Kidney (tissue), 14 donors: Measurements from ENCODE around the gene IHH. TPM values are rescaled to one million over a fixed set of nuclear protein-coding genes. Genes with fewer than 3 reads are reported as not detected.

Experiments
- DNase-seq, 5 donors: peaks; one replicate each; pipeline ENCODE4 v3.0.0-alpha.2; 2013 to 2020
- FAIRE-seq: peaks from 2 replicates; lab custom pipeline; 2012; peaks lifted over from hg19 to GRCh38; lab: Jason Lieb, UNC
- H3K27ac ChIP-seq, 2 donors: one replicate each; pipeline ENCODE4 v1.7.0; 2013; ENCODE audit warnings: low read depth in 2 of 2, low read length in 2 of 2, inconsistent platforms in 1 of 2
- H3K27me3 ChIP-seq: one replicate; pipeline ENCODE4 v1.7.1; 2013; ENCODE audit warnings: low read length, inconsistent platforms; ENCODE audit not compliant: control insufficient read depth, insufficient read depth
- H3K36me3 ChIP-seq, 3 donors: one replicate each; pipeline versions ENCODE4 v1.7.0 to v1.7.1; 2013; ENCODE audit warnings: low read length in 3 of 3, control low read depth in 1 of 3, inconsistent platforms in 1 of 3; ENCODE audit not compliant: insufficient read depth in 3 of 3, control insufficient read depth in 2 of 3
- H3K4me1 ChIP-seq, 3 donors: one replicate each; pipeline versions ENCODE4 v1.7.0 to v1.7.1; 2013; ENCODE audit warnings: low read length in 3 of 3, inconsistent platforms in 1 of 3, low read depth in 1 of 3; ENCODE audit not compliant: control insufficient read depth in 2 of 3, insufficient read depth in 2 of 3
- H3K4me3 ChIP-seq, 3 donors: one replicate each; pipeline versions ENCODE4 v1.7.0 to v1.8.1; 2013; ENCODE audit warnings: low read length in 3 of 3, control low read depth in 1 of 3, inconsistent platforms in 1 of 3
- H3K9ac ChIP-seq, 3 donors: one replicate each; pipeline versions ENCODE4 v1.7.0 to v1.7.1; 2013; ENCODE audit warnings: low read length in 3 of 3, control low read depth in 1 of 3, inconsistent platforms in 1 of 3
- H3K9me3 ChIP-seq, 3 donors: one replicate each; pipeline versions ENCODE4 v1.7.0 to v1.7.1; 2013; ENCODE audit warnings: low read length in 3 of 3, control low read depth in 1 of 3, inconsistent platforms in 1 of 3; ENCODE audit not compliant: control insufficient read depth in 2 of 3, insufficient read depth in 1 of 3
- CTCF ChIP-seq: IDR thresholded peaks from 3 replicates; pipeline ENCODE4 v1.5.1; 2012; ENCODE audit warnings: mild to moderate bottlenecking, moderate library complexity, borderline replicate concordance; ENCODE audit not compliant: insufficient read depth; ENCODE audit errors: extremely low read depth
- intact Hi-C: fragments of 100-400 bp; cut with DNase I; formaldehyde crosslinking; loops from one replicate; pipeline ENCODE4 v1.11.1; 2022
- polyA plus RNA-seq: library from polyadenylated mRNA; stranded (reverse); fragments of 350-450 nt; fragmentation: Illumina TruSeq; extraction: RNeasy Lipid Tissue Mini Kit (QIAGEN cat#74804); gene quantifications from one replicate; pipeline ENCODE4 v1.2.3, GENCODE V29; 2014; ENCODE audit warnings: low read depth, low replicate concordance; ENCODE audit not compliant: insufficient read depth
- total RNA-seq: library from RNA; stranded (reverse); fragmentation: NEBNext Ultra II Directional; extraction: Animal tissue kit (Norgen Biotek cat#: 25700); gene quantifications from one replicate; pipeline ENCODE4 v1.2.1, GENCODE V29; 2021
- donor health status: control.
- donor health status: control.
- donor health status: control.
- donor health status: control.
- donor health status: control.
- donor health status: DM: yes; HTN: yes; CAD: no.
- donor health status: Normal renal cell carcinoma (clear cell type).

The IHH gene
- total and polyA plus RNA-seq, 2 donors from 2014 or later: 0.88 to 3.1 TPM

- intact Hi-C loops: no loop called here
- Histone ChIP-seq H3K27ac (no peak overlapping the region), H3K9me3 (no peaks in the 10 kb centered on the region), H3K27me3 (no peaks in the 10 kb centered on the region), H3K4me3 (no peak overlapping the region), H3K9ac (no peak overlapping the region), H3K4me1 (peaks cover 0 to 7% (median 0%) of the 10 kb centered on the region in 3 donors), H3K36me3 (peaks cover 2 to 18% (median 15%) of the 10 kb centered on the region in 3 donors)
- no peak for TF ChIP-seq CTCF
- no peak for FAIRE-seq
- DNase-seq: no peak
Measured at GRCh38 chr2:219076253-219076652, 15.5 kb upstream of the IHH start.

GRCh38 chr2:219073413-219074129 lies 12.8 kb upstream of the IHH start:
- peak in 4 of 5 donors; percentile 57 to 85 (median 71) for DNase-seq
- TF ChIP-seq CTCF: peak; percentile 65
- no peak overlapping the region for H3K27ac ChIP-seq
- no peak for FAIRE-seq
- no peak overlapping the region for H3K9ac ChIP-seq
- intact Hi-C loops: no loop called here
- no peaks in the 10 kb centered on the region for H3K27me3 ChIP-seq
- H3K9me3 ChIP-seq: no peaks in the 10 kb centered on the region
- H3K4me1 ChIP-seq: peaks cover 0 to 9% (median 0%) of the 10 kb centered on the region in 3 donors
- peaks cover 2 to 18% (median 15%) of the 10 kb centered on the region in 3 donors for H3K36me3 ChIP-seq
- H3K4me3 ChIP-seq: no peak overlapping the region

- H3K9ac ChIP-seq: no peak overlapping the region
- FAIRE-seq: no peak
- intact Hi-C loops: no loop called here
- DNase-seq: no peak
- peaks cover 0 to 6% (median 0%) of the 10 kb centered on the region in 3 donors for H3K4me1 ChIP-seq
- H3K4me3 ChIP-seq: no peak overlapping the region
- H3K9me3 ChIP-seq: no peaks in the 10 kb centered on the region
- H3K36me3 ChIP-seq: peaks cover 2 to 18% (median 15%) of the 10 kb centered on the region in 3 donors
- no peaks in the 10 kb centered on the region for H3K27me3 ChIP-seq
- H3K27ac ChIP-seq: no peak overlapping the region
- TF ChIP-seq CTCF: no peak
Measured at GRCh38 chr2:219072741-219073250, 12.1 kb upstream of the IHH start.
